ENCODE data around the gene GMDS.

DNA sequence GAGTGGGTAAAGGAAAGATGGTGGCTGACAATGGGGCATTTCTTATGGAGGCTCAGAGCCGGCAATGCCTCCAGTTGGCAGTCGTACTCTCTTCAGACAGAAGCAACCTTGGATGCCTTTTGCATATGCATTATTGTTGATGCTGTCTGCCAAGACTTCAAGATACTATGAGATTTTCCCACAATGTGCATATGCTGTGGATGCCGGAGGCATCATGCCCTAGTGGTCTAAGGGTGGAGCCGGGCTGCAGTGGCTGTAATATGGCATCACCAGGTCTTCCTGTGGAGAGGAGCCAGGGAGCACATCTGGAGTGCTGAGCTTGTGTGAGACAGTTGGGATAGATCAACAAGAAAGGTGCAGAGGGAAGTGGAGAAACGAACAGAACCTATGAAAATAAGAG, 530.8 kb downstream of the GMDS start:
- TF ChIP-seq, protein P1, sequence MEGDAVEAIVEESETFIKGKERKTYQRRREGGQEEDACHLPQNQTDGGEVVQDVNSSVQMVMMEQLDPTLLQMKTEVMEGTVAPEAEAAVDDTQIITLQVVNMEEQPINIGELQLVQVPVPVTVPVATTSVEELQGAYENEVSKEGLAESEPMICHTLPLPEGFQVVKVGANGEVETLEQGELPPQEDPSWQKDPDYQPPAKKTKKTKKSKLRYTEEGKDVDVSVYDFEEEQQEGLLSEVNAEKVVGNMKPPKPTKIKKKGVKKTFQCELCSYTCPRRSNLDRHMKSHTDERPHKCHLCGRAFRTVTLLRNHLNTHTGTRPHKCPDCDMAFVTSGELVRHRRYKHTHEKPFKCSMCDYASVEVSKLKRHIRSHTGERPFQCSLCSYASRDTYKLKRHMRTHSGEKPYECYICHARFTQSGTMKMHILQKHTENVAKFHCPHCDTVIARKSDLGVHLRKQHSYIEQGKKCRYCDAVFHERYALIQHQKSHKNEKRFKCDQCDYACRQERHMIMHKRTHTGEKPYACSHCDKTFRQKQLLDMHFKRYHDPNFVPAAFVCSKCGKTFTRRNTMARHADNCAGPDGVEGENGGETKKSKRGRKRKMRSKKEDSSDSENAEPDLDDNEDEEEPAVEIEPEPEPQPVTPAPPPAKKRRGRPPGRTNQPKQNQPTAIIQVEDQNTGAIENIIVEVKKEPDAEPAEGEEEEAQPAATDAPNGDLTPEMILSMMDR (IDR thresholded peaks at IDR 0.05): no peak
- no peak for TF ChIP-seq EP300 (IDR thresholded peaks at IDR 0.05)

Measured in ovary (tissue), 3 donors.